IPS-NIHi7 (cell line): Measurements from ENCODE around the gene RASA4B.

Experiments
- DNase-seq: peaks from one replicate; pipeline ENCODE4 v3.0.0; 2012; ENCODE audit warnings: mixed read lengths; ENCODE audit errors: extremely low spot score

The RASA4B gene

DNA sequence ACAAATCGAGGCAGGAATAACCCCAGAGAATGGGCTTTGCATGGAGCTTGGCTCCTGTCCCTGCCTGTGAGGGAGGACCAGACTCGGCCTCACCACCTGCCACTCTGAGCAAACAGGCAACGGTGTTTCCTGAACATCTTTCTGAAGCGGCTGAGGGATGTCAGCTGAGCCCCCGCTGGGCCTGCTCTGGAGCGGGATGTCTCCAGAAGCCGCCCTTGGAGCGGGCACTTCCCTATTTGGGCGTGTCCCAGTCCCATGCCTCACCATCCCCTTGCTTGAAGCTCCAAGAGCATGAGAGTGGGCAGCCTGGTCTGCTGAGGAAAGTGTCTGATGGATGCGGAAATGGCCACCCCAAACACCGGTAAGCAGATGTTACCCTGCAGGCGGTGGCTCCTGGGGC is 63.1 kb downstream of the RASA4B start:
- no peak for DNase-seq

DNA sequence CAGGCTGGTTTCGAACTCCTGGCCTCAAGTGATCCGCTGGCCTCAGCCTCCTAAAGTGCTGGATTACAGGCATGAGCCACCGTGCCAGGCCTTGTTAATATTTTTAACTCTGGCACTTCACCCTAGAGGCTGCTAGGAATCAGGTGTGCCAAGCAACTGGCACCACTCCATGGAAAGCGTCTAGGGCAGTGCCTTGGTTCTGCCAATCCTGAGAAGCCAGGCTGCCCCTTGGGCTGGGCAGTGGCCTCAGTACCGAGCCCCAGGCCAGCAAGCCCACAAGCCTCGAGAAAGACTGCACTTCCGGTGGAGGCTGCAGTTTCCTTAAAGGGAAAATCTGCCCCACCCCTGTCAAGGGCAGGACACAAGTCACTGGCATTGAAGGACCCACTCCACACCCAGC is 64.3 kb downstream of the RASA4B start:
- DNase-seq = no peak

DNA sequence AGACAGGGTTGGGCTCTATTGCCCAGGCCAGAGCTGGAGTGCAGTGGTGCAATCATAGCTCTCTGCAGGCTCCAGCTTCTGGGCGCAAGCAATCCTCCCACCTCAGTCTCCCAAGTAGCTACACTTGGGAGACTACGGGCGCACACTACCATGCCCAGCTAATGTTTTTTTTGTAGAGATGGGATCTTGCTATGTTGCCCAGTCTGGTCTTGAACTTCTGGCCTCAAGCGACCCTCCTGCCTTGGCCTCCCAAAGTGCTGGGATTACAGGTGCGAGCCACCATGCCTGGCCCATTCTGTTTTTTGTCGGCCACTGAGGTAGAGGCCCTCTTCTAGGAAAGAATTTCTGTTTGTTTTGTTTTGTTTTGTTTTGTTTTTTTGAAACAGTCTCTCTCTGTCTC is 65.1 kb downstream of the RASA4B start:
- DNase-seq = no peak

- peak; percentile 64 for DNase-seq
Observed at GRCh38 chr7:102451371-102452054, 66.1 kb downstream of the RASA4B start.

- DNase-seq = no peak
Observed at GRCh38 chr7:102450242-102450641, 67.3 kb downstream of the RASA4B start.

DNA sequence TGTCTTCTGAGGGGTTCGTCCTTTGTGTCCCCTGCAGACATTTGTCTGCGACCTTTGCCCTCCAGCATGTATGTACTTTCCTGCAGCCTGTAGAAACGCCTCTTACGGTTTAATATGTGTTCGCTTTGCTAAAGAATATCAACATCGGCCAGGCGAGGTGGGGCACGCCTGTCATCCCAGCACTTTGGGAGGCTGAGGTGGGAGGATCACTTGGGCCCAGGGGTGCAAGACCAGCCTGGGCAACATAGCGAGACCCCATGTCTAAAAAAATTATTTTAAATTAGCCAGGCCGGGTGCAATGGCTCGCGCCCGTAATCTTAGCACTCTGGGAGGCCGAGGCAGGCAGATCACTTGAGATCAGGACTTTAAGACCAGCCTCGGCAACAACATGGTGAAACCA is 68.4 kb downstream of the RASA4B start:
- no peak for DNase-seq

DNA sequence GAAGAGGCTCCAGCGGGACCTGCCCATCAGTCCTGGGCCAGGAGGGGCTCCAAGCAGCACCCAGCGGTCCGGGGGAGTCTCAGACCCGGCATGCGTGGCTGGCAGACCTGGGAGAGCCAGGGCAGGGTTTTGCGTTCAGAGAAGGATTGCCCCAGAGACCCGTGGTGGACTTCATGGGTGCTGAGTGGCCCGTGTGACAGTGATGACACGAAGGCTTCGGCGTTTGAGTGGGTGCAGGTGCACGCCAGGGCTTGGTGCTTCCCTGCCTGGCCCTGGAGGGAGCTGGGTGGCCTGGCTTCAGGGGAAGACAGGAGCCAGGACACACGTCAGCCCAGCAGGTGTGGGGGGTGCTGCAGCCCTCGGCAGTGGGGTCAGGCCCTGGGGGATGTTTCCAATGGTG is 70.3 kb downstream of the RASA4B start:
- DNase-seq = no peak

DNA sequence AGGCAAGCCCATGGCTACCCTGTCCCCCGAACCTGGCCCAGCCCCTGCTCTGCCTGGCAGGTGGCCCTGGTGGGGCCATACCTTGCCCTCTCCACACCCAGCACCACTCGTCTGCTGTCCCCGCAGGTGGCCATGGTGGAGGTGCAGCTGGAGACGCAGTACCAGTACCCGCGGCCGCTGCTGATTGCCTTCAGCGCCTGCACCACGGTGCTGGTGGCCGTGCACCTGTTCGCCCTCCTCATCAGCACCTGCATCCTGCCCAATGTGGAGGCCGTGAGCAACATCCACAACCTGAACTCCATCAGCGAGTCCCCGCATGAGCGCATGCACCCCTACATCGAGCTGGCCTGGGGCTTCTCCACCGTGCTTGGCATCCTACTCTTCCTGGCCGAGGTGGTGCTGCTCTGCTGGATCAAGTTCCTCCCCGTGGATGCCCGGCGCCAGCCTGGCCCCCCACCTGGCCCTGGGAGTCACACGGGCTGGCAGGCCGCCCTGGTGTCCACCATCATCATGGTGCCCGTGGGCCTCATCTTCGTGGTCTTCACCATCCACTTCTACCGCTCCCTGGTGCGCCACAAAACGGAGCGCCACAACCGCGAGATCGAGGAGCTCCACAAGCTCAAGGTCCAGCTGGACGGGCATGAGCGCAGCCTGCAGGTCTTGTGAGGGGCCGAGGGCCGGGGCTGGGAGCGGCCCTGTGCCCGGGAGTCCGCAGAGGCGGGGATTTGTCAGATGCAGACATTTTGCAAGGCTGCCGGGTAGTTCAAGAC is 71.0 kb downstream of the RASA4B start:
- DNase-seq = no peak

GRCh38 chr7:102445674-102446071 is 71.9 kb downstream of the RASA4B start:
- no peak for DNase-seq

DNA sequence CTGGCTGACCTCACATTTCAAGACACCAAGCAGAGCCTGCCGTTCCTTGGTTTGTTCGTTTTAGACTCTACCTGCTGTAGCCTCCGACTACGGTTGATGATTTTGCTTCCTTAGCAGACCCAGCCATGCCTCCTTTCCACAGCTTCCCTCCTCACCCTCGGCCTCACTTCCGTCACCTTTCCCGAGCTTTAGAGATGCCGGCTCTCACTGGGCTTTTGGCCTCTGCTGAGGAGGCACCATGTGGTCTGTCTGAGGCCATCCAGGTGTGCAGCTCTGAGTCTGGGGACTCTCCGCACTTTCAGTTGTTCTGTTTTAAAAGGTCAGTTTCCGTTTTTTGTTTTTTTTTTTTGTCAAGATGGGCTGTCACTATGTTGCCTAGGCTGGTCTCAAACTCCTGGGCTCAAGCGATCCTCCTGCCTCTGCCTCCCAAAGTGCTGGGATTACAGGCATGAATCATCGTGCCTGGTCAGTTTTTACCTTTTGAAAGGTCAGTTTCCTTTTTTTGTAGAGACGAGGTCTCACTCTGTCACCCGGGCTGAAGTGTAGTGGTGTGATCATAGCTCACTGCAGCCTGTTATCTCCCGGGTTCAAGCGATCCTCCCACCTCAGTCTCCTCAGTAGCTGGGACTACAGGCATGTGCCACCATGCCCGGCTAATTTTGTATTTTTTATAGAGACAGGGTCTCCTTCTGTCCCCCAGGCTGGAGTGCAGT is 72.5 kb downstream of the RASA4B start:
- DNase-seq = no peak

DNA sequence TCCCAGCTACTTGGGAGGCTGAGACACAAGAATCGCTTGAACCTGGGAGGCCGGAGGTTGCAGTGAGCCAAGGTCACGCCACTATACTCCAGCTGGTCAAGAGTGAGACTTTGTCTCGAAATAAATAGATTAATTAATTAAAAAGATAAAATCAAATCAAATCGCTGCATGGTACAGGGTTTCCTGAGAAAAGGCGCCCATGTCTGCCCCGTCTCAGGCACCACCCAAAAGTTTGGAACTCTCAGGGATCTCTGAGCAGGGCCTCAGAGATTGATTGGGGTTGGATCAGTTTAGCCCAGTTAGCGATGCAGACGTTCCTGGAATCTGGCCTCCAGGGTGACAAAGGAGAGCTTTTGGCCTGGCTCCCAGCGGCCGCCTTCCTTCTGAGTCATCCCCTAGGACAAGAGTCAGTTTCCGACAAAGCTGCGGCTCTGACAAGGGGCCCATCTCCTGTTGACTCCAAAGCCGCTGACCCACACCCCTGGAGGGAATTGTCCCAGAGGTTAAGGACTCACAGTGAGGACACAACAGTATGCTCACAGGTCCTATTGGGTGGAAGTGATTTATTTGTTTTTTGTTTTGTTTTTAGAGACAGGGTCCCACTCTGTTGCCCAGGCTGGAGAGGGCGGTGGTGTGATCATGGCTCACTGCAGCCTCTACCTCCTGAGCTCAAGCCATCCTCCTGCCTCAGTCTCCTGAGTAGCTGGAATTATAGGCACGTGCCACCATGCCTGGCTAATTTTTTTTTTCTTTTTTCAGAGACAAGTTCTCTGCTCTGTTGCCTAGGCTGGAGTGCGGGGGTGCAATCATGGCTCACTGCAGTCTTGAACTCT is 77.4 kb downstream of the RASA4B start:
- peak; percentile 73 for DNase-seq

DNA sequence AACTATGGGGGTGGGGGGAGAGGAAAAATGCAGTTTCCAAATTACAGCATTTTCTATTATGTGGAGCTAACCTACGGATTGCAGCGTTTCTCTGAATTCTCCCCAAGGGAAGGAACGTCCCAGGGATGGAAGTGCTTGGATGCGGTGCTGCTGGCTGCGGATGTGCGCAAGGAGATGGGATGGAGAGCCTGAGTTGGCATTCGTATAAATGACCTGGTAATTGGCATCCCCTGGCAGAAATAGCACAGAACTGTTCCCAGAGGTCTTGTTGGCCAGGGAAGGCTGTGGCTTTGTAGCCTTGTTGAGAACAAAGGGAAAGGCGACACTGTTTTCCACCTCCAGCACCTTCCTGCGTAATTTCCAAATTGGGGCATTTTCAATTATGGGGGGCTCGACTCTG is 81.5 kb downstream of the RASA4B start:
- no peak for DNase-seq

GRCh38 chr7:102434039-102434486 is 83.5 kb downstream of the RASA4B start:
- DNase-seq = peak; percentile 16

DNA sequence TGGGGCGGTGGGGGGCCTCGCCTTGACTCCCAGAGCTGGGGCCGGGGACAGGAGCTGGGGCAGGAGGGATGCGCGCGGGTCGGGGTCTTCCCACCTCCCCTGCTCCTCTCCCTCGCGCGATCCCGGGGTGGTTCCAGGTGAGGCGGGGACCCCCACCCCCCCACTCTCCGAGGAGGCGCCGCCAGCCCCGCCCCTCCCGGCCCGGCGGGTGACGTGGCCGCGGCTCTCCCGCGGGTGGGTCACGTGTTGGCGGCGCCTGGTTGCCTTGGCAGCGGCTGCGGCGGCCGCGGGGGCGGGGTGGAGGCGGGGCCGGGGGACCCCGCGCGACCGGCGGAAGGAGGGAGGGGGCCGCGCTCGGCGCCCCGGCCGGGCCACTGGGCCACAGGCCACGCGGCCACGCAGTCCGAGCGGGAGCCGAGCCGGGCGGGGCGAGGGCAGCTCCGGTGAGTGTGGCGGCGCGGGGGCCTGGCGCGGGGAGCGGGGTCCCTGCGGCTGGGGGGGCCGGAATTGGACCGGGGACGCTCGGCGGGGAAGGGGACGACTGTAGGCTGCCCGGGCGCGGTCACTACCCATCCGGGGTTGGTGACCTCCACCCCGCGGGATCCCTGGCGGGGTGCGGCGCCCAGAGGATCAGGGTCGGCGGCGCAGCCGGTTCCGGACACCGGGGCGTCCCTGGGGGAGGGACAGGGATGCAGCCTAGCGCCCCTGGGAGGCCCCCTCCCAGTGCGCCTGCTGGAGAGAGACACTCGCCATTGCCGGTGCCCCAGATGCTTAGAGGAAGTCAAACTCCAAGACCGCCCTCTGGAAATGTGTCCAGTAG is 84.1 kb downstream of the RASA4B start, which contains the start of gene ORAI2:
Gene ORAI2, plus strand, starts transcription at position 357 of the 820 bp plus-strand sequence. CDS start 5,382 bp downstream, outside the sequence.
- peak; percentile 93 for DNase-seq
